Ishikawa (cell line): ENCODE results near the gene GPN2.
A peak's percentile ranks its signal among the peaks of the same experiment; 100 is the strongest.

Experiments used
- CEBPB ChIP-seq: IDR thresholded peaks from 2 replicates; pipeline ENCODE4 v1.6.1; 2012
- CREB1 ChIP-seq: IDR thresholded peaks from 2 replicates; pipeline ENCODE4 v1.6.1; 2012; ENCODE audit warnings: low read depth
- EGR1 ChIP-seq: IDR thresholded peaks from 2 replicates; pipeline ENCODE4 v1.6.1; 2012
- EP300 ChIP-seq: IDR thresholded peaks from 2 replicates; pipeline ENCODE4 v1.6.1; 2012; ENCODE audit warnings: borderline replicate concordance
- FOXM1 ChIP-seq: IDR thresholded peaks from 2 replicates; pipeline ENCODE4 v1.6.1; 2012; ENCODE audit warnings: low read depth, borderline replicate concordance
- NFIC ChIP-seq: IDR thresholded peaks from 2 replicates; pipeline ENCODE4 v1.6.1; 2012
- RAD21 ChIP-seq: IDR thresholded peaks from 2 replicates; pipeline ENCODE4 v1.6.1; 2012; ENCODE audit warnings: low read depth
- TAF1 ChIP-seq: IDR thresholded peaks from 2 replicates; pipeline ENCODE4 v1.6.1; 2012; ENCODE audit warnings: low read depth, mild to moderate bottlenecking
- TCF12 ChIP-seq: IDR thresholded peaks from 2 replicates; pipeline ENCODE4 v1.6.1; 2012; ENCODE audit warnings: low read depth
- YY1 ChIP-seq: IDR thresholded peaks from 2 replicates; pipeline ENCODE4 v1.6.1; 2012; ENCODE audit warnings: low read depth
- ZBTB7A ChIP-seq: IDR thresholded peaks from 2 replicates; pipeline ENCODE4 v1.6.1; 2012; ENCODE audit warnings: low read depth
- TF ChIP-seq, protein P1 (sequence below): IDR thresholded peaks from 2 replicates; pipeline ENCODE4 v1.6.1; 2012
- TF ChIP-seq, protein P2 (sequence below): IDR thresholded peaks from 2 replicates; pipeline ENCODE4 v1.6.1; 2012; ENCODE audit warnings: low read depth, mild to moderate bottlenecking
- TF ChIP-seq, protein P3 (sequence below): IDR thresholded peaks from 2 replicates; pipeline ENCODE4 v1.6.1; 2012

DNA sequence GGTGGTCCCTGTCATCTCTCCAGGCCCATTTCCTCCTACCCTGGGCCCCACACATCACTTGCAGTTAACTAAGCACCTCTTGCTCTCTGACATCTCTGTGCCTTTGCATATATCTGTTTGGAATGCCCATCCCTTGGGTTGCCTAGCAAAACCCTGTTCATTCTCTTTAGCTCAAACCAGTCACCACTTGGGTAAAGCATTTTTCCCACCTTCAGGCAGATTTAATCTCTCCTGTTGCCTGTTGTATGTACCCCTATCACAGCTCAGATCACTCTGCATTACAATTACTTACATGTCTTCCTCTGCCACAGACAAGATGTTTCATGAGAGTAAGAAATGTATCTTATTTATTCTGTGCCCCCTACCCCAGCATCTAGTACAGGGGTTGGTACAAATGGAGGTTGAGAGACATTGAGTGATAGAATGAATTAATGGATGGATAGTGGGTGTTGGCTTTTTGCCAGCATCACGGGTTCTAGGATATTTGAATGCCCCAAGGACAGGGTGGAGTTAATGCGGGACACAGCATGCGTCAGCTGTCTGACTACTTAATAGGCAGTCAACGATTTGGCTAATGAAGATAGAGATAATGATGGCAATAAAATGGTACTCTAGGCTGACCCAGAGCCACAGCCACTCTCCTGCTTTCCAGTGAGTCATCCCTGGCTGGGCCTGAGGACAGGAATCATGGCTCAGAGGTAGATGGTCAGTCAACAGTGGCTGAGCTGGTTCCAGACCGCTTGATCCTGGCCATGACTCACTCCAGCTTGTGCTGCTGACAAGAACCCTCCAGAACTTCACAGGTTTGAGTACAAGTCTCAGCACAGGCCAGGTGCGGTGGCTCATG, 17.2 kb upstream of the GPN2 start:
- no peak for TF ChIP-seq EP300
- TF ChIP-seq, protein P1, sequence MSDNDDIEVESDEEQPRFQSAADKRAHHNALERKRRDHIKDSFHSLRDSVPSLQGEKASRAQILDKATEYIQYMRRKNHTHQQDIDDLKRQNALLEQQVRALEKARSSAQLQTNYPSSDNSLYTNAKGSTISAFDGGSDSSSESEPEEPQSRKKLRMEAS = no peak
- no peak for TF ChIP-seq TCF12
- no peak for TF ChIP-seq TAF1
- no peak for TF ChIP-seq EGR1
- no peak for TF ChIP-seq CREB1
- TF ChIP-seq, protein P2, sequence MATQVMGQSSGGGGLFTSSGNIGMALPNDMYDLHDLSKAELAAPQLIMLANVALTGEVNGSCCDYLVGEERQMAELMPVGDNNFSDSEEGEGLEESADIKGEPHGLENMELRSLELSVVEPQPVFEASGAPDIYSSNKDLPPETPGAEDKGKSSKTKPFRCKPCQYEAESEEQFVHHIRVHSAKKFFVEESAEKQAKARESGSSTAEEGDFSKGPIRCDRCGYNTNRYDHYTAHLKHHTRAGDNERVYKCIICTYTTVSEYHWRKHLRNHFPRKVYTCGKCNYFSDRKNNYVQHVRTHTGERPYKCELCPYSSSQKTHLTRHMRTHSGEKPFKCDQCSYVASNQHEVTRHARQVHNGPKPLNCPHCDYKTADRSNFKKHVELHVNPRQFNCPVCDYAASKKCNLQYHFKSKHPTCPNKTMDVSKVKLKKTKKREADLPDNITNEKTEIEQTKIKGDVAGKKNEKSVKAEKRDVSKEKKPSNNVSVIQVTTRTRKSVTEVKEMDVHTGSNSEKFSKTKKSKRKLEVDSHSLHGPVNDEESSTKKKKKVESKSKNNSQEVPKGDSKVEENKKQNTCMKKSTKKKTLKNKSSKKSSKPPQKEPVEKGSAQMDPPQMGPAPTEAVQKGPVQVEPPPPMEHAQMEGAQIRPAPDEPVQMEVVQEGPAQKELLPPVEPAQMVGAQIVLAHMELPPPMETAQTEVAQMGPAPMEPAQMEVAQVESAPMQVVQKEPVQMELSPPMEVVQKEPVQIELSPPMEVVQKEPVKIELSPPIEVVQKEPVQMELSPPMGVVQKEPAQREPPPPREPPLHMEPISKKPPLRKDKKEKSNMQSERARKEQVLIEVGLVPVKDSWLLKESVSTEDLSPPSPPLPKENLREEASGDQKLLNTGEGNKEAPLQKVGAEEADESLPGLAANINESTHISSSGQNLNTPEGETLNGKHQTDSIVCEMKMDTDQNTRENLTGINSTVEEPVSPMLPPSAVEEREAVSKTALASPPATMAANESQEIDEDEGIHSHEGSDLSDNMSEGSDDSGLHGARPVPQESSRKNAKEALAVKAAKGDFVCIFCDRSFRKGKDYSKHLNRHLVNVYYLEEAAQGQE = no peak
- no peak for TF ChIP-seq FOXM1
- no peak for TF ChIP-seq YY1
- peak; percentile 68; the same call in 1 of the 2 replicates for TF ChIP-seq NFIC
- TF ChIP-seq RAD21 = no peak
- TF ChIP-seq CEBPB = no peak
- TF ChIP-seq, protein P3, sequence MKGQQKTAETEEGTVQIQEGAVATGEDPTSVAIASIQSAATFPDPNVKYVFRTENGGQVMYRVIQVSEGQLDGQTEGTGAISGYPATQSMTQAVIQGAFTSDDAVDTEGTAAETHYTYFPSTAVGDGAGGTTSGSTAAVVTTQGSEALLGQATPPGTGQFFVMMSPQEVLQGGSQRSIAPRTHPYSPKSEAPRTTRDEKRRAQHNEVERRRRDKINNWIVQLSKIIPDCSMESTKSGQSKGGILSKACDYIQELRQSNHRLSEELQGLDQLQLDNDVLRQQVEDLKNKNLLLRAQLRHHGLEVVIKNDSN = no peak
- TF ChIP-seq ZBTB7A = no peak
